ENCODE measurements around the gene TNFSF15.
A peak's percentile ranks its signal among the peaks of the same experiment; 100 is the strongest.

Gene TNFSF15

DNA sequence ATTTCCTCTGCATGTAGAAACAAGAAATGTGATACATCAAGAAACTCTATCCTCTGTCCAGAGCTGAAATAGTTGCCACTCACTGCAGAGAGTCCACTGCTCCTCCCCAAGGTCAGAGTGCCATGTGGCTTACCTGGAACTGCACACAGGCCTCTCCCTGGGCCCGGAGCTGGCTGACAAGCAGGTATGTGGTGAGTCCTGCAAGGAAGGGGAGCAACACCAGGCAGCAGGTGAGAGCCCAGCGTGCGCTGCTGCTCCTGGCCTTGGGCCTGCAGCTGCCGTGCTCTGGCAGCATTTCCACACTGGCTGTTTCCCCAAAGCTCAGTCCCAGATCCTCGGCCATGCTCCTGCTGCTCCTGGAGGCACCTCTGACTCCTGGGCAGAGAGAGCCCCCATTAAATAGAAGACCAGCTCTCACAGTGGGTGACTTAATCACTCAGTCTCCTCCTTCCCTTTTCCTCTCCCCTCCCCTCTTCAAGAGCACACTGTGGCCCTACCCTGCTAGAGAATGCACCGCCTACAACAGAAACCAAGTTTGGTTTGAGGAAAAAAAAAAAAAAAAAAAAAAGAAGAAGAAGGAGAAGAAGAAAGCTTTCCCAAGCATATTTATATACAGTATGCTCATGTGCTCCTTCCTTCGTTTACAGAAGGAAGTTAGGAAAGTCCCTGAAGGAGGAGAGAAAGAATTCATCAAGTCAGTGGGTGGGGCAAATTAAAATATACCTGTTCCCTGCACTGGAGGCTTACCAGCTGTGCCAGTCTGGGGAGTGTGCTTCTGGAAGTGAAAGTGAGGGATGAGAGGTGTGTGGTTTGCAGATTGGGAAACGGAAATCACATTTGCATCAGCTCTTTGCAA is at the start of gene TNFSF15:
Gene TNFSF15, minus strand, starts transcription at position 370 of the 856 bp plus-strand sequence. Its CDS starts 27 bp downstream, at position 343.
- peak; percentile 3 to 12 for DNase-seq

DNA sequence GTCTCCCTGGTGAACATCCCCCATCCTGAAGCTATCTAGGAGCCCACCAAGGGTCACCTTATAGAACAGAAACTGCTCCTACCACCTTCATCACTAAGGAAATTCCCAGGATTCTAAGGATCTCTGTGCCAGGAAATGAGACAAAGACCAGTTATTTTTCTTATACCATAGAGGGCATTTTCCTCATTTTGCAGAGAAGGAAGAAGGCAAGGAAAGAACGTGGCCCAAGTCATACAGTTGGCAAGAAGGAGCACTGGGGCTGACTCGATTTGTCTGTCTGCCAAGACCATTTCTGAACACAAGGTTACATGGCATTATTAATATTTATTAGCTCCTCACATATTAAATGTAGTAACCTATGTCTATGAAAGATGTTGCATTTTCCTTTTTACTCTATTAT is 49.6 kb upstream of the TNFSF15 start:
- DNase-seq = no peak

DNA sequence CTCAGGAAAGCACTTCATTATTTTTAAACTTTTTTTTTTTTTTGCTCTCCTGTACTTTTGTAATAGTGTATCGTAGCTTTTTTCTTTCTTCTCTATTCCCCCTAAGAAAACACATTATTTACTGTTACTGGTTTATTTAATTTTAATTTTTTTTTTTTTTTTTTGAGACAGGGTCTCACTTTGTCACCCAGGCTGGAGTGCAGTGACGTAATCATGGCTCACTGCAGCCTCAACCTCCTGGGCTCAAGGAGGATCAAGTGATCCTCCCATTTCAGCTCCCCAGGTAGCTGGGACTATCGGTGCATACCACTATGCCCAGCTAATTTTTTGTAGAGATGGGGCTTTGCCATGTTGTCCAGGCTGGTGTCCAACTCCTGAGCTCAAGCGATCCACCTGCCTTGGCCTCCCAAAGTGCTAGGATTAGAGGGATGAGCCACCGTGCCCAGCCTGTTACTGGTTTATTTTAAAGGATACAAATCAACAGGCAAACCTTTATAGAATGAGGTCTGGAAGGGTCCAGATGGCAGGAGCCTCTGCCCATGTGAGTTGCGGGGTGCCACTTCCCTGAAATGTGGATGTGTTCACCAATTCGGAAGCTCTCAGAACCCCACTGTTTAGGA is 49.0 kb upstream of the TNFSF15 start:
- no peak for DNase-seq

DNA sequence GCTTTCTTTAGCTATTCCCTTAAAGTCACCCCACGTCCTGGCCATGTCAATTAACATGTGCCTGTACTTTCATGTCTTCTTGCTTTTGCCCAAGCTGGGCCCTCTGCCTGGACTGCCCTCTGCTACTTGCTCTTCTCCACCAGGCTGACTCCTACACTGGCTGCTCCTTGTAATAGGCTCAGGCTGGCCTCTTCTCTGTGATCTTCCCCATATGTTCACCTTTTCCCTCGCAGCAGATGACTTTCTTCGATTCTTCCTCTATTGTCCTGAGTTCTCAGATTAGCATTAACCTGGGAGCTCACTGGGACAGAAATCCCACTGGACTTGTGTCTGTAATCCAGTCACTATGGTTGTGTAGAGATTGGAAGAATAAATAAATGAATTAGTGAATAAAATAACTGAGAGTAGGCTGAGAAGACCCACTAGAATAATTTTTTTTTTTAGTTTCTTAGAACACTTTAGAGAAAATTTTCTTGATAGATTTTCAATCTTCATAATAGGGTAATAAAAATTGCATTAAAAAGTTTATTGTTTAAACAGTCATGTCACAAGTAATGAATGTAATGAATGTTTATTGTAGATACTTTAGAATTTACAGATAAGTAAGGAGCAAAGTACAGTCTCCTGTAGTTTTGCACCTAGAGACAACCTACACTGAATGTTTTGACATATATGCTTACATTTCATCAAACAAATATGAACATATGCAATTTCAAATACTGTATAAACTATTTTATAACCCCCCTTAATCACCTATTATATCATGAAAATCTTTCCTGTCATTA is 47.4 kb upstream of the TNFSF15 start:
- DNase-seq = no peak

DNA sequence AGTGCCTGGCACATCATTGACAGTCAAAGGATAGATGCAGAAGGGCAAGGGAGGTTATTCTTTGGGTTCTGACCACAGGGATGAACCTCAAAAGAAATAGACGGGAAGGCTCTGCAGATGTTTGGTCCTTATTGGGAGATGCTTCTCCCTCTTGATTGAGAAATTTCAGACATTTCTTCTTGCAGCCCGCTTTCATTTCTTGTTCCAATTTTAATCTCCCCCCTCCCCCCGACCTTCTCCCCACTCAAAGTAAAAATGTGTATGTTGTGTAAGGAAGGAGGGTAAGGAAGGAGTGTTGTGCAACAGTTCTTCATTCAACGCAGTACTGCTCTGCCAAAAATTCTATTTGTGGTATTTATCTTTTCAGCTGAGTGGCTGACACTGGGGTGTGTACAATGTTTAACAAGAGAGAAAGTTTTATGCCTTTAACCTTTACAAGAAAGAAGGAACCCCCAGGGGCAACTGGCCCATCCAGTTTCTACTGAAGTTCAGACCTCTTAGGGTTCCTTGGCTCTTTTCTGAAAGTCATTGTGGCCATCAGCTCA is 46.3 kb upstream of the TNFSF15 start:
- peak in 1 of 2 donors; percentile 12 for DNase-seq

DNA sequence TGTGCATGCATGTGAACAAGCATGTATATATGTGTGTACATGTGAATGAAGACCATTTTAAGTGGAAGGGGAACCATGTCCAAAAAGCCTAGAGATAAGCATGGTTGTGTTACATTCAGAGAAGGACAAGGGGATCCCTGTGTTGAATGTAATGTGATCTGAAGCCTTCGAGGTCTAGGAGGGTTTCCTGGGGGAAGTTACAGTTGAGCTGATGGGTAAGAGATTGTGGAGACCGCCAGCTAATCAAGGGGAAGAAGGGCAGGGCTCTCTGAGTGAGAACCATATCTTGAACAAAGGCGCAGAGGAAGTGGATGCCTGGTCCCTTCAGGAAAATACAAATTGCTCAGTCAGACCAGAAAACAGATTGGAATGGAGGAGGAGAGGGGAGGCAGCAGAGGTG is 45.5 kb upstream of the TNFSF15 start:
- DNase-seq = no peak

DNA sequence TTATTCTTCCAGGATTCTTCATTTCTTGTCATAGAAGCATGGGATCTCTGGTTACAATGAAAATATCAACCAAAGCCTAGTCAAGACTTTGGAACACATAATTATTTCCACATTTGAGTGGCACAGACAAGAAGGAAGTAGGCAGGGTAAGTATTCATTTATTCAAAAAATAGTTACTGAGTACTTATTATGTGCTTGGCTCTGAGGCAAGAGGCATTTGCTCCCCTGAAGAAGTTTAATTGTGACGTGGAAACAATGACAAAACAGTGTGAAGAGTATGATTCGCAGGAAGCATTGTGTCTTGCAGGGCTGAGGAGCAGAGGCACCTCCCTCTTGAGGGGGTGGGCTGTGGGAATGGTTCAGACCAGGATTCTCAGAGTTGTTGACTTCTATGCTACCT is 45.0 kb upstream of the TNFSF15 start:
- DNase-seq = no peak

DNA sequence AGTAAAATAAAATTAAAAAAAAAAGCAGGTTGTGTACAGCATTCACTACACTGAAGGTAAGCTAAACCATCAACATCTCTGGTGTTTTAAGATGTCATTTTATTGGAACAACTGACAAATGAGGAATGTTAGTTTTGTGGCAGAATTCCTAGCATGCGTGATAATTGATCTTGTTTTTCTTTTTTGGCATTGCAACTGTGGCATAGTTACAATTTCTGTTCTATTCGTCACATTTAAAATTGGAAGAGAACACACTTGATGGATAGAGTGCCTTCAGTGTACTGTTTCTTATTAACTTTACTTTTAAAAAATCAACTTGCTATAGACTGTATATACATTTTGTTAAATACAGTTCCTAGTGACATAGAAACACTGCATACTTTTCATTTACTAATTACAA is 43.6 kb upstream of the TNFSF15 start:
- DNase-seq = no peak

DNA sequence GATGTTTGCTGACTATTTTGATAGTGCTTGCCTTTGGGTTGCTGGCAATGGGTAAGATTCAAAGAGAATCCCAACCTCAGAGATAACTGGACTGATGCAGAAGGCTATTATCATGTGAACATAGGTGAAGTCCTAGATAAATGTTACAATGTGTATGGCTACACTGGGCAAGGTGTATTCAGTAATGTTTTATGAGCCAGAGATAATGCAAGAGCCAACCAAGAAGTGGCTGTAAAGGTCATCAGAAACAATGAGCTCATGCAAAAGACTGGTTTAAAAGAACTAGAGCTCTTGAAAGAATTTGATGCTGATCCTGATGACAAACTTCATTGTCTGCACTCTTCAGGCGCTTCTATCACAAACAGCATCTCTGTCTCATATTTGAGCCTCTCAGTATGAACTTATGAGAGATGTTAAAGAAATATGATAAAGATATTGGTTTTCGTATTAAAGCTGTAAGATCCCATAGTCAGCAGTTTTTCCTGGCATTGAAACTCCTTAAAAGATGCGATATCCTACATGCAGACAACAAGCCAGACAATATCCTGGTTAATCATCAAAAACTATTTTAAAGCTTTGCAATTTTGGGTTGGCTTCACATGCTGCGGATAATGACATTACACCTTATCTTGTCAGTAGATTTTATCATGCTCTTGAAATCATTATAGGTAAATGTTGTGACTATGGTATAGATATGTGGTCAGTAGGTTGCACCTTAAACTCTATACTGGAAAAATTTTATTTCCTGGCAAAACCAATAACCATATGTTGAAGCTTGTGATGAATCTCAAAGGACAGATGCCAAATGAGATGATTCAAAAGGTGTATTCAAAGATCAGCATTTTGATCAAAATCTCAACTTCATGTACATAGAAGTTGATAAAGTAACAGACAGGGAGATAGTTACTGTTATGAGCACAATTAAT is 41.9 kb upstream of the TNFSF15 start:
- DNase-seq = no peak

DNA sequence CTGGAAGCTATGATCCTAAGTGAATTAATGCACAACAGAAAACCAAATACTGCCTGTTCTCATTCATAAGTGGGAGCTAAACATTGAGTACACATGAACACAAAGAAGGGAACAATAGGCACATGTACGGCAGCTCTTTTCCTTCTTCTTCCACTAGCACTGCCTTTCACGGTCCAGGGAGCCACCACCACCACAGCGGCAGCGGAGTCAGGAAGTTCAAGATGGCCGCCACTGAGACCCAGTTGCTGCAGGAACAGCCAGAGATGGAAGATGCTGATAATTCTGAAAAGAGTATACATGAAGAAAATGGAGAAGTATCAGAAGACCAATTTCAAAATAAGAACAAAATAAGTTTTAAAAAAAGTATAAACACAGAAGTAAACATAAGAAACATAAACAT is 39.5 kb upstream of the TNFSF15 start:
- DNase-seq = no peak

DNA sequence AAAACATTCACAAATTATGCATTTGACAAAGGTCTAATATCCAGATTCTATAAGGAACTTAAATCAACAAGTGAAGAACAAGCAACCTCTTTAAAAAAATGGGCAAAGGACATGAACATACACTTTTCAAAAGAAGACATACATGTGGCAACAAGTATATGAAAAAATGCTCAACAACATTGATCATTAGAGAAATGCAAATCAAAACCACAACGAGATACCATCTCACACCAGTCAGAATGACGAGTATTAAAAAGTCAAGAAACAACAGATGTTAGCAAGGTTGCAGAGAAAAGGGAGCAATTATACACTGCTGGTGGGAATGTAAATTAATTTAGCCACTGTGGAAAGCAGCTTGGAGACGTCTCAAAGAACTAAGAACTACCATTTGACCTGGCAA is 38.9 kb upstream of the TNFSF15 start:
- no peak for DNase-seq

DNA sequence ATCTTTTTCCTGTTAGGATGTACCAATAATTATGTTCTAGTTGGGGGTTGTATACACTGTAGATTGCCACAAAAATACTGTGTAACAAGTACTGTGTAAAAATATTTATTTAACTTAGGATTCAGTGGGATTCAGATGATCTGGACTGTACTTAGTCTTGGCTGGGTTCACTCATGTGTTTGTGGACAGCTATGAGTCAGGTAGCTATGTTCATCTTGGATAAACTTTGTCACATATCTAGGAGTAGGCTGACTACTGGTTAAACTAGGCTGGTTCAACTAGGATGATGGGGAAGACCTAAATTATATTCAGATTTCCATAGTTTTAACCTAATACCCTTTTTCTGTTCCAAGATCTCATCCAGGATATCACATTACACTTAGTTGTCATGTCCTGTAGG is 32.1 kb upstream of the TNFSF15 start:
- DNase-seq = no peak

DNA sequence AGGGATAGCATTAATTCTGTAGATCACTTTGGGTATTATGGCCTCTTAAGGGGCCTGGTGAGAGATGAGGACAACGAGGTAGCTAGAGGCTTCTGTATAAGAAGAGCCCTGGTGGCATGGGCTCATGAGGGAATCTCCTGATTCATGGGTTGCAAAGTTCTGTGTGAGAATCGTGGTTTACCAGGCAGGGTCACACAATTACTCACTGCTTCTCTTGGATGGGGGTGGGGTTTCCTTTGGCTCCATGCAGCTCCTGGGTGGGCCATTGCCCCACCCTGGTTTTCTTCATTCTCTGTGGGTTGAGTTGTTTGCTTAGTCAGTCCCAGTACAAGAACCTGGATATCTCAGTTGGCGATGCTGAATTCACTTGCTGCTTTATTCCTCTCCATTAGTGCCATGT is 30.9 kb upstream of the TNFSF15 start:
- DNase-seq = no peak

DNA sequence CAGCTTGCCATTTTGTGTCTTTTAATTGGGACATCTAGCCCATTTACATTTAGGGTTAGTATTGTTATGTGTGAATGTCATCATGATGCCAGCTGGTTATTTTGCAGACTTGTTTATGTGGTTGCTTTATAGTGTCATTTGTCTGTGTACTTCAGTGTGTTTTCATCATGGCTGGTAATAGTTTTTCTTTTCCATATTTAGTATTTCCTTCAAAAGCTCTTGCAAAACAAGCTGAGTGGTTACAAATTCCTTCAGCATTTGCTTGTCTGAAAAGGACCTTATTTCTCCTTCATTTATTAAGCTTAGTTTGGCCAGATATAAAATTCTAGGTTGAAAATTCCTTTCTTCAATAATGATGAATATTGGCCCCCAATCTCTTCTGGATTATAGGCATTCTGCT is 28.5 kb upstream of the TNFSF15 start:
- no peak for DNase-seq

DNA sequence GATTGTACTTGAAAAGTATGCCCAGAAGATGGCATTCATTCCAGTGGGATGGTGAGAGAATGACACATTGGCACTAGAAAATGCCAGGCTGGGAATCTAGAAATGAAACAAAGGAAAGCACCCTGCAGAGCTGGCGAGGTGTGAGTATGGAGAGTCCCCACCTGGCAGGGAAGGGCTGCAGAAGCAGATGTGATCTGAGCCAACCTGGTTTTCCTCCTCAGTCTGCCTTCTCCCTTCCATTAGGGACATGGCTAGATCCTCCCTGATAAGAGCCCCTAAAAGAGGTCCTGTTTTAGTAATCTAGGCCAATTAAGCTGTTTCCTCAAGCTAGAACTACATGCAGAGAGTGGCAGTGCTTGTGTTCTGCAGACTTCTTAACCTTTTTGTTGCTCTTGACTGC is 24.7 kb upstream of the TNFSF15 start:
- no peak for DNase-seq

DNA sequence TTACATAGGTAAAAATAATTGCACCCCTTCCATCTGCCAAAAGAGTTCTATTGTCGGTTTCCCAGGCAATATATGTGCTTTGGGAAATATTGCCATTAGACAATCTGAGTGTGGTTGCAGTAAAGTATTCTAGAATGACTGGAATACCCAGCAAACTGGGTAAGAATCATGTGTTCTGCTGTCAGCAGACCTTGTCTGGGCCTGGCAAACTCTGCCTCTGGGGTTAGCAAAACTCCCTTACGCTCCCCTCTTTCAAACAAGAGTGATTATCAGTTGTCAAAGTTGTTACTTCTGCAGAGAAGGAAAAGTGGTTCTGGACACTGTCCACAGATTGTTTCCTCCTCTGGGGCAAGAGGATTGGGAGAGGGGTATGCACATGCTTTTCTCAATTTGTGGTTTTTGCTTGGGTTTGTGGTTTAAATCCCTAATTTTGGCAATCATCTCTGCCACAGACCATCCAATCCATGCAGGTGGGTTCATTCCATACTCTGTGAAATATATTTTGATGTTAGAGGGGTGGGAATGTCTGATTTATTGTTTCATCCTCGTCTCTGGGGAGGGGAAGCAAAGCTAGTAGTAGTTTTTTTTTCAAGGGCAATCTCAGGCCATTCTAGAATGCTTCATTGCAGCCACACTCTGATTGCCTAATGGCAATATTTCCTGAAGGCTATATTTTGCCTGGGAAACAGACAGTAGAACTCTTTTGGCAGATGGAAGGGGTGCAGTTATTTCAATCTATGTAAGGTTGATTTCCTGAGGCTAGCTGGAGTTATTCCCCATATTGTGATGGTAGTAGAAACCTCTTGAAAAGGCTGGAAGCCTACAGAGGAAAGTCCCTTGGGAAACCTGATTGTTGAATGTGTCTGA is 24.0 kb upstream of the TNFSF15 start:
- no peak for DNase-seq

DNA sequence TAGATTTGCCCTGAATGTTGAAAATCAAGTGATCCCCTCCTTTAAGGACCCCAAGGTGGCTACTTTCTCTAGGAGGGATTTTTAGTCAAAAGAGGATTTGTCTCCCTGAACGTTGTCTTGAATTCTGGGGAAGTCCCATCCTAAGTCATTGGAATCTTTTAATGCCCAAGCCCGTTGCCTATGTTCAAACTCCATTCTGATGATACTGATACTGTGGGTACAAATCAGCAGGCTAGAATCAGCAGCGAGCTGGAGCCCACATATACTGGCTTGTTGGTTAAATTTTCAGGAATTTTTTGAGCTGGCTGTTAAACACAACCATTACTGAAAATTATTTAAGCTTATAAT is 22.4 kb upstream of the TNFSF15 start:
- DNase-seq = no peak

DNA sequence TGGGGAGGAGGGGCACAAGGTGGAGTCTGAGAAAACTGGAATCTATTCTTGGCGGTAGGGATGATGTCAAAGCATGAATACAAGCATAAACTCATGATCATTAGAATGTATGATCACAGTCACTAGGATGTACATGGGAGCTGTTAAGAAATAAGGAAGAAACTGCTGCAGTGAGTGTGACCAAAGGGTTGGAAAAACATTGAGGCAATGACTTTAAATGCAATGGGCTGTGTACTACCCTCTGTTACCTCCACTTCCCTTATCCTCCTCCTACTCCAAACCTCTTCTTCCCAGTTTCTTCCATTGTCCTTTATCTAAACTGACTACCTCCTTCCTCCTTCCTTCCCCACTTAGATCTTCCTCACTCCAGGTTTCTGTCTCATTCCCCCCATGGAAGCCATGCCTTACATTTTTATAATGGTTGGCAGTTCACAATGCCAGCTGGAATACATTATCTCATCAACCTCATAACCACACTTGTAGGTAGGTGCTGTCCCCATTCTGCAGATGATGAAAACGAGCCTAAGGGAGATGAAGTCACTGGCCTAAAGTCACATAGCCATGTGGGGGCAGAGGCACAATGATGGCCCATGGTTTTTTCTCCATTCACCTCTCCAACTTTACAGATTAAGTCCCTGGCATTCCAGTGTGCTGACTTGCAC is 21.9 kb upstream of the TNFSF15 start:
- no peak for DNase-seq

DNA sequence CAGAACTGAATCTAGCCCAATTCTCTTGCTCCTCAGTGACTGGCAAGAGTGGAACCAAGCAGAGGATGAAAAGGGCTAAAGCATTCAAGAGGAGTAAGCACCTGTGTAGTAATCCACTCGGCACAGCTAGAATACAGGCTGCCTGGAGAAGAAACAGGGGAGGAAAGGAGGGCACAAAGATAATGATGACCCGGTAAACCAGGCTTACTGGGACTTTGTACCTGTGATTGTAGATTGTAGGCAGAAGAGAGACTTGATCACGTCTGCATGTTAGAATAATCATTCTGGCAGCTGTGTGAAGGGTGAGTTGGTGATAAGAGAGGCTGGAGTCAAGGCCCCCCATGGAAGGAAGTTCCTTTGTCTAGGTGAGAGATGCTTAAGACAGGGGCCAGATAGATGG is 20.6 kb upstream of the TNFSF15 start:
- no peak for DNase-seq

DNA sequence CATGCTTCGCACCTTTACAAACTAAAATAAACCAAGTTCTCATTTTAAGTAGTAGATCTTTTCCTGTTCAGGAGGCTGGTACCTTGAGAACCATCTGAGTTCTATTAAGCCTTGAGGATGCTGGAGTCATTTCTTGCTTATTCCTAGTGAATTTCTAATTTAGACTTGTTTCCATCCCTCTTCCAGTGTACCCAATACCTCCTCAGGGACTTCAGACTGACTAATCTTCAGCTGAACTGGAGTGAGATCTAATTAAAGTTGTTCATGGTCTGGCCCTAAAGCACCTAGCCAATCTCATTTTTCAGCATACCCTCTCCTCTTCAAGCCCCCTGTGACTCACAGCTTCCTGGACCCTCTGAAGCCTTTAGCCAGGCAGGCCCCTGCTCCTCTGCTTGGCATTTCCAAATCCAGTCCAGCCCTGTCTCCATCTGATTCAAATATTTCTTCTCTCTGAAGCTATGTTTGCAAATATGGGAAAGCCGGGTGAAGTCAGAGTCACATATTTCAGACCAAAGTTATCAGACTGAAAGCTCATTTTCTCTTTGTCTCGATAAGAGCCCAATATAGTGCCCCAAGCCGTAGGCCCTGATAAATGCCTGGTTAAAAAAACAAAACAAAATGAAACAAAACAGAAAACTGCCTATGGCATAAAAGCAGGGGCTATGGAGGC is 19.4 kb upstream of the TNFSF15 start:
- DNase-seq = no peak

All from bone marrow (tissue), 2 donors.